Measurements from ENCODE around the gene BTBD1.

DNA sequence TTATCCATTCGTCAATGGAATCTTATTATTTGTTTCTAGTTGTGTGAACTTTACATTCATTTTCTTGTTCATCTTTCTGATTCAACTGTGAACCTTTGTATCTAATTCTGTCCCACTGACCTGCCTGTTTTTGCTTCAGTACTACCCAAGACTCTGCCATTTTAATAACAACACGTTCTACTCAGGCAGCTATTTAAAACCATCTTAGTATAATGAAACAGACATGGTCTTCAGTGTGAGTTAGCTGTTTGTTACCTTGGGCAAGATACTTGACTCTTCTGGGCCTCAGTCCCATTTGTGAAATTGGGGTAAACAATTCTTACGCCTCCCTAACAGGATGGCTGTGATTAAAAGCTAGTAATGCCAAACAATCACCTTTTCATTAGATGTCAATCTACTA lies 1.6 kb downstream of the BTBD1 start:
- TF ChIP-seq CTCF (conservative IDR thresholded peaks at IDR 0.05; ENCODE audit: low read depth, low read length), result no peak
- no peak for TF ChIP-seq EZH2 (IDR thresholded peaks at IDR 0.05; ENCODE audit: low read length, unreplicated experiment)
- no peak for TF ChIP-seq EZH2phosphoT487 (IDR thresholded peaks at IDR 0.05; ENCODE audit: borderline replicate concordance, low read length)
